SH-SY5Y (cell line): ENCODE data around the gene CLIC3.

Experiments
- GATA2 ChIP-seq: IDR thresholded peaks from 2 replicates; pipeline ENCODE4 v1.6.1; 2011; ENCODE audit warnings: mild to moderate bottlenecking, low read depth, low read length
- GATA3 ChIP-seq: IDR thresholded peaks from 2 replicates; pipeline ENCODE4 v1.6.1; 2011; ENCODE audit warnings: low read depth, mild to moderate bottlenecking, low read length, moderate library complexity

Gene CLIC3

GRCh38 chr9:136977223-136977622 lies 19.1 kb downstream of the CLIC3 start, which contains the start of gene PTGDS:
TSS of gene PTGDS (plus strand) at chr9:136977504. CDS start at chr9:136977579, 75 bp downstream.
- TF ChIP-seq GATA3 = no peak
- no peak for TF ChIP-seq GATA2

GRCh38 chr9:136975644-136976043 lies 20.7 kb downstream of the CLIC3 start:
- TF ChIP-seq GATA2 = no peak
- no peak for TF ChIP-seq GATA3

- TF ChIP-seq GATA3 = no peak
- no peak for TF ChIP-seq GATA2
Observed at GRCh38 chr9:136974817-136975535, 21.4 kb downstream of the CLIC3 start.

DNA sequence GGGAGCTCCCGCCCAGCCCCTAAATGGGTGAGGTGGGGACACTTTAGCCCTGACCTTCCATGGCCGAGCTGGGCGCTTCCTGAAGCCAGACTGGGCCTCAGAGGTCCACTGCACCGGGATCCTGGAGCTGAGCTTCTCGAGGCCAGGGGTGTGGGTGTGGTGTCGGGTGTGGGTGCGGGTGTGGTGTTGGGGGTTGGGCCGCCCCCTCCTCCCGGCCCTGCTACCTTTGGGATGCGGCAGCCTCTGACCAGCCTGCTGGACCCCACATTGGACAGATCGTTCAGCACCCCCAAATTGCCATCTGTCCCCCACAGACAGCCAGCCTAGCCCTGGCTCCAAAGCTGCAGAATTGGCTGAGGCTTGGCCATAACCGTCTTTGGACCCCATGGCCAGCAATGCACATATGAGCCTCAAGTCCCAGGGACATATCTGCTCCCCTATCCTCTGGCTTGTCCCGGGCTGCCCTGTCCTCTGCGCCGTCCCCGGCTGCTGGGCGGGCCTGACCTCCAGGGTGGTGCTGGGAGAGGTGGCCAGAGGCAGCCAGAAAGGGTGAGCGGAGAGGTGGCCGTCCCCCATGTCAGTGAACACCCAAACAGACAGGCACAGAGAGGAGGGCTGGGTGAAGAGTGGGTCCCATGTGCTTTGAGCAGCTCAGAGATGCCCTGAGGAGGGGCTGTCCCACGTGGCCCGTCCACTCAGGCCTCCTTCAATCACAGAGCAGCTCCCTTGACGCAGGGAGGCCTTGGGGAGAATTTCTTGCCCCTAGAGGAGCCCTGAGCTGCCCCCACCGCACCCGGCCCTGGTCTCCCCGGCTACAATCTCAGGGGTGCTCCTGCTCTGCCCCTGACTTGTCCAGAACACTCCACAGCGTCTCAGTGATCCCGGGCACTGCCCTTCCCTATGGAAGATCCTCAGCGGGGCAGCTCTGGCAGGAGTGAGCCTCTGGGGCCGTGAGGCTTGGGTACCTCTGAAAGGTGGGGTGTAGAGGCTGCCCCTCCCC lies 22.4 kb downstream of the CLIC3 start:
- TF ChIP-seq GATA2 = no peak
- no peak for TF ChIP-seq GATA3

- TF ChIP-seq GATA2 (no peak), GATA3 (no peak)
Observed at GRCh38 chr9:136972743-136973142, 23.6 kb downstream of the CLIC3 start.

- TF ChIP-seq GATA2 (no peak), GATA3 (no peak)
Observed at GRCh38 chr9:136972335-136972734, 24.0 kb downstream of the CLIC3 start.

DNA sequence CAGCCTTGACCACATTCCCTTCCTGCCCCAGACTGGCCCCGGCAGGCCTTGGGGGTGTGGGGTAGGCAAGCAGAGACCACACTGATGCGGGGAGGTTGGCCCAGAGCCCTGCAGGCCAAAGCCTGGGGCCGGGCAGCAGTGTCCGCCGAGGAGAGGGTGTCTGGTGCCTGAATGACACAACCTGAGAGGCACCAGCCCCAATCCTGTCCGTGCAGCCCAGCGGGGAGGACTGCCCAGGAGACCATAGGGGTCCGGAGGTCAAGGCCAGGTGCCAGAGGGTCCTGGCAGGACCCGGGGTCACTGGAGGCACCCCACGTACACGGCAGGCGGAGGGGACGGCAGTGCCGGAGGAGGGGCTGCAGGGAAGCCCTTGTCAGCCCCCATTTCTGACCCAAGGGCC lies 24.6 kb downstream of the CLIC3 start:
- TF ChIP-seq GATA3 = no peak
- no peak for TF ChIP-seq GATA2

- TF ChIP-seq GATA2 (no peak), GATA3 (no peak)
Observed at GRCh38 chr9:136970361-136970760, 26.0 kb downstream of the CLIC3 start.

DNA sequence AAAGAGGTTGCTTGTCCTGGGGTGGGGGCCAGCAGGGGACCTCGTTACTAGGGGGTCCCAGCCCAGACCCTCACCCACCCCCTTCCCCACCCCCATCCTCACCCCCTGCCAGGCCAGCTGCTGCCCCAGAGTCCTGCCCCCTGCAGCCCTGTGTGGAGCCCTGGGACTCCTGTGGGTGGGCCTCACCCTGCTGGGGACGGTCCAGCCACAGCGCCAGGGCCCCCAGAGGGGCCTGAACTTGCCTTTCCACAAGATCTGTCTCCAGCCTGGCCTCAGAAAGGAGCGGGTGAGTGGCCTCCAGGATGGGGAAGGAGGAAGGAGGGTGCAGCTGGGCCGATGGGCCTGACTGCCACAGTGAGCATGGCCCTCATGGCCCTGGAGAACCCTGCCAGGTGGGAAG lies 26.6 kb downstream of the CLIC3 start:
- TF ChIP-seq GATA3 (no peak), GATA2 (no peak)

- TF ChIP-seq GATA2 (no peak), GATA3 (no peak)
Observed at GRCh38 chr9:136969150-136969549, 27.2 kb downstream of the CLIC3 start.

- TF ChIP-seq GATA3 (no peak), GATA2 (no peak)
Observed at GRCh38 chr9:136968333-136969127, 27.8 kb downstream of the CLIC3 start.

- TF ChIP-seq GATA2 (no peak), GATA3 (no peak)
Observed at GRCh38 chr9:136965771-136966484, 30.4 kb downstream of the CLIC3 start.

DNA sequence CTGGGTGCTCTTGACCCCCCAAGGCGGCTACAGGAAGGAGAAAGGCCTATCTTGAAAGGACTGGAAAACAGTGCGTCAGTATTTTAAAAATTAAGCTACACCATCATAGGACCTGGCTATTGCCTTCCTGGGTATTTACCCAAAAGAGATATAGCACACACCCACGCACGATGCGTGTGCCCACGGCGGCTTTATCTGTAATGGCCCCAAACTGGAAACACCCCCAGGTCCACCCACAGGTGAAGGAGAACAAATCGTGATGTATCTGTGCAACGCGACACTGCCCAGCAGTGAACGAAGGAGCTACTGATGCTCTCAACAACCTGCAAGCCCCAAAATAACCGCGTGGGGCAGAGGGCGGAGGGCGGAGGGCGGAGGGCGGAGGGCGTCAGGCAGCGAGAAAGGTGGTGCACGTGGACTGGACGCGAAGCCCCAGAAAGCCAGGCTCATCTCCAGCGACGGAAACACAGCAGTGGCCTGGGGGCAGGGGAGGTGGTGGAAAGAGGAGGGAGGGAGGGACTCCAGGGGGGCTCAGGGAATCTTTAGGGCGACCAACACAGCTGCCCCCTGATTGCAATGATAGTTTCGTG lies 31.4 kb downstream of the CLIC3 start:
- TF ChIP-seq GATA2 (no peak), GATA3 (no peak)

- TF ChIP-seq GATA2 (no peak), GATA3 (no peak)
Observed at GRCh38 chr9:136964171-136964689, 32.1 kb downstream of the CLIC3 start.

DNA sequence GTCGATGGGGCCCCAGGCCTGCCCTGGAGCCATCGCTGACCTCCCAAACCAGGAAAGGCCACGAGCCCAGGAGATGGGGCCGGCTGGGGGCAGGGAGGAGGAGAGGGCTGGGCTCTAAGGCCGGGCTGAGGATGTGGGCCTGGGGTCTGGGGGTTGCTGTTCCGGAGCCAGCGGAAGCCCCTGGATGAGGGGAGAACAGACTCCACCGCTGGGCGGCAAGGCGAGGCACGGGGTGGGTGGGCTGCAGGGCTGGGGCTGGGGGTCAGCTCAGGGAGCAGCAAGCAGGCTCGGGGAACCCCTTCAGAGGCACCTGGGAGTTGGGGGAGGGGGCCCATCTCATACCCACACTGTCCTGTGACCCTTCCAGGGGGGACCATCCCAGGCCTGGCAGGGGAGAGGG lies 32.6 kb downstream of the CLIC3 start:
- no peak for TF ChIP-seq GATA3
- TF ChIP-seq GATA2 = no peak
